Colonic mucosa (tissue), 4 donors: ENCODE measurements around the gene RBFOX2. TPM values are rescaled to one million over a fixed set of nuclear protein-coding genes. Genes with fewer than 3 reads are reported as not detected.

Experiments
- DNase-seq: peaks from one replicate; pipeline ENCODE4 v3.0.0-alpha.2; 2020
- H3K27ac ChIP-seq: fragments of 200-600 bp; one replicate; pipeline ENCODE4 v1.8.0; 2021
- H3K27me3 ChIP-seq: fragments of 200-600 bp; one replicate; pipeline ENCODE4 v1.8.0; 2021
- H3K36me3 ChIP-seq: fragments of 200-600 bp; one replicate; pipeline ENCODE4 v1.8.0; 2021
- H3K4me1 ChIP-seq: fragments of 200-600 bp; one replicate; pipeline ENCODE4 v1.8.0; 2021; ENCODE audit warnings: mild to moderate bottlenecking
- H3K4me3 ChIP-seq: fragments of 200-600 bp; one replicate; pipeline ENCODE4 v1.8.0; 2021
- H3K9ac ChIP-seq, 2 donors: one replicate each; pipeline ENCODE4 v1.7.0; 2013; ENCODE audit warnings: control low read depth in 2 of 2, low read depth in 2 of 2, low read length in 2 of 2
- H3K9me3 ChIP-seq: fragments of 200-600 bp; one replicate; pipeline ENCODE4 v1.8.0; 2021
- intact Hi-C: fragments of 100-400 bp; cut with DNase I; formaldehyde crosslinking; loops from one replicate; pipeline ENCODE4 v1.14.1; 2022
- total RNA-seq, 2 donors: library from RNA; stranded (reverse); fragmentation: NEBNext Ultra II Directional in 1 of 2; extraction: Animal tissue kit (Norgen Biotek cat#: 25700) in 1 of 2; gene quantifications; one replicate each; pipeline ENCODE4 v1.2.1, GENCODE V29; 2021
- TF ChIP-seq, protein P1 (sequence below): fragments of 200-600 bp; IDR thresholded peaks from one replicate; pipeline ENCODE4 v1.8.0; 2022; ENCODE audit warnings: antibody characterized with exemption, mild to moderate bottlenecking
- donor health status: healthy.
- donor health status: DM: no; HTN: no; CAD: no.
- donor health status: DM: no; HTN: no; CAD: no.

RBFOX2 gene
- total RNA-seq, 2 donors from 2014 or later: 44.4 to 60.2 TPM

DNA sequence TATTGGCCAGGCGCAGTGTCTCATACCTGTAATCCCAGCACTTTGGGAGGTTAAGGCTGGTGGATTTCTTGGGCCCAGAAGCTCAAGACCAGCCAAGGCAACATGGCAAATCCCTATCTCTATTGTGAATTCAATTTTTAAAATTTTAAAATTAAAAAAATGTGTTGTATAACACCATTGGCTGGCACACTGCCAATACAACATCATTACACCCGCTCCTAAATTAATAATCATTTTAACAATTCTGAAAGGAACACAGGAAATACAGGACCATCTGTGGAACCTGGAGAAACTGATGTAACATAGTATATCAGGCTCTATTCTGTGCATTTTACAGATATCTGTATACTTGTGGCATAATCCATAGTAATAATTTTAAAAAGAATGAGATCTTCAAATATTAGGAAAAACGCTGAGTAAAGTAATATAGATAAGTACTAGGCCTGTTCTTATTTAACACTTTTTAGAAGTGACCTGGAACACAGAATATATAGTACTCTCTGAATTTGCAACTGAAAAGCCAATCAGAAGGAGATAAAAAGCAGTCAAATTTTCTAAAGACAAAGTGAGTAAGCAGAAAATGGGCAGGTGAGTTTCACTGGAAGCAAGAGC is 186.6 kb downstream of the RBFOX2 start:
- H3K36me3 ChIP-seq: no peaks in the 10 kb centered on the region
- H3K27ac ChIP-seq: no peak overlapping the region
- TF ChIP-seq, protein P1, sequence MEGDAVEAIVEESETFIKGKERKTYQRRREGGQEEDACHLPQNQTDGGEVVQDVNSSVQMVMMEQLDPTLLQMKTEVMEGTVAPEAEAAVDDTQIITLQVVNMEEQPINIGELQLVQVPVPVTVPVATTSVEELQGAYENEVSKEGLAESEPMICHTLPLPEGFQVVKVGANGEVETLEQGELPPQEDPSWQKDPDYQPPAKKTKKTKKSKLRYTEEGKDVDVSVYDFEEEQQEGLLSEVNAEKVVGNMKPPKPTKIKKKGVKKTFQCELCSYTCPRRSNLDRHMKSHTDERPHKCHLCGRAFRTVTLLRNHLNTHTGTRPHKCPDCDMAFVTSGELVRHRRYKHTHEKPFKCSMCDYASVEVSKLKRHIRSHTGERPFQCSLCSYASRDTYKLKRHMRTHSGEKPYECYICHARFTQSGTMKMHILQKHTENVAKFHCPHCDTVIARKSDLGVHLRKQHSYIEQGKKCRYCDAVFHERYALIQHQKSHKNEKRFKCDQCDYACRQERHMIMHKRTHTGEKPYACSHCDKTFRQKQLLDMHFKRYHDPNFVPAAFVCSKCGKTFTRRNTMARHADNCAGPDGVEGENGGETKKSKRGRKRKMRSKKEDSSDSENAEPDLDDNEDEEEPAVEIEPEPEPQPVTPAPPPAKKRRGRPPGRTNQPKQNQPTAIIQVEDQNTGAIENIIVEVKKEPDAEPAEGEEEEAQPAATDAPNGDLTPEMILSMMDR: no peak
- no peaks in the 10 kb centered on the region for H3K9me3 ChIP-seq
- H3K27me3 ChIP-seq: no peaks in the 10 kb centered on the region
- intact Hi-C loops: no loop called here
- H3K9ac ChIP-seq: no peak overlapping the region
- H3K4me1 ChIP-seq: no peaks in the 10 kb centered on the region
- no peak overlapping the region for H3K4me3 ChIP-seq
- DNase-seq: no peak

DNA sequence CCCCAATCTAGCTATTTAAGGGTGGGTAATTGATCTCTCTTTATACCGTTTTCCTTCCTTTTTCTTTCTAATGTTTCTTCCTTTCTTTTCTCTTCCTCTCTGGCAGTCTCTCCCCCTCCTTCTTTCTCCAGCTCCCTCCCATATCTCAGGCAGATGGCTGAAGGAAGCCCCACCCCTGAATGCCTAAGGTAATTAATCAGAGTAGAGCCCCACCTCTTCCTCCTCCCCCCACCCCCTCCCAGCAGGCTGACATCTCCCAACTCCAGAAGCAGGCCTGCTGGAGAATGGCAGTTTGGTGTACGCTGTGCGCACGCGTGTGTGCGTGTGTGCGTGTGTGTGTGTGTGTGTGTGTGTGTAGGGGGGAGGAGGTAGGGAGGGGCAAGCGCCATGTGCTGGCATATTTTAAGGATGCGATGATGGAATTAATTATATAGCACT is 188.3 kb downstream of the RBFOX2 start:
- peak overlapping the region; percentile 52 for H3K27ac ChIP-seq
- peak overlapping the region; percentile 21 for H3K4me3 ChIP-seq
- TF ChIP-seq, protein P1: no peak
- H3K9ac ChIP-seq: peak overlapping the region; percentile 51 to 85
- no peaks in the 10 kb centered on the region for H3K36me3 ChIP-seq
- H3K27me3 ChIP-seq: no peaks in the 10 kb centered on the region
- intact Hi-C loops: no loop called here
- H3K9me3 ChIP-seq: no peaks in the 10 kb centered on the region
- H3K4me1 ChIP-seq: no peaks in the 10 kb centered on the region
- DNase-seq: peak; percentile 90

DNA sequence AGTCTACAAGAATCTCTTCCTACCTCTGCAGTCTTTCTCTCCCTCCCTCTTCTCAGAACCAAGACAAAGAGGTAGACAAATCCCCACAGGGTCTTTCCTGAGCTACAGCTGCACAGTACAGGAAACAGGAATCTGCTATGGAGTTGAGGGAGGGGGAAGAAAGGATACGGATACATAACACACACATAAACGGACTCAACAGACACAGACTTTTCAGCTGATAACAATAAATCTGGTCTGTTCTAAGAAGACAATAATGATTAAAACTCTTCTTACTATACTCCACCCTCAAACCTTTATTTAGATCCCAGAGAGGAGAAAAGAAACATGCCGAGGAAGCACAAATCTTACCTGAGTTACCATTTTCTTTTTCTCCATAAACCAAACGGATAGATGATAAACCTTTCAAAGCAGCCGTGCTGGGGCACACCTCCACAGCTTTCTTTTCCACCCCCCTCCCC is 188.8 kb downstream of the RBFOX2 start:
- Histone ChIP-seq H3K4me1 (no peaks in the 10 kb centered on the region), H3K4me3 (peak overlapping the region; percentile 21), H3K27ac (peak overlapping the region; percentile 52), H3K27me3 (no peaks in the 10 kb centered on the region), H3K9me3 (no peaks in the 10 kb centered on the region), H3K9ac (peak overlapping the region; percentile 51 to 85), H3K36me3 (no peaks in the 10 kb centered on the region)
- intact Hi-C loops: loop anchor here (5.0 to 10.0 kb wide), 2 partner anchors 72 to 205 kb away; no protein-coding TSS in a partner anchor
- DNase-seq: no peak
- TF ChIP-seq, protein P1: no peak

DNA sequence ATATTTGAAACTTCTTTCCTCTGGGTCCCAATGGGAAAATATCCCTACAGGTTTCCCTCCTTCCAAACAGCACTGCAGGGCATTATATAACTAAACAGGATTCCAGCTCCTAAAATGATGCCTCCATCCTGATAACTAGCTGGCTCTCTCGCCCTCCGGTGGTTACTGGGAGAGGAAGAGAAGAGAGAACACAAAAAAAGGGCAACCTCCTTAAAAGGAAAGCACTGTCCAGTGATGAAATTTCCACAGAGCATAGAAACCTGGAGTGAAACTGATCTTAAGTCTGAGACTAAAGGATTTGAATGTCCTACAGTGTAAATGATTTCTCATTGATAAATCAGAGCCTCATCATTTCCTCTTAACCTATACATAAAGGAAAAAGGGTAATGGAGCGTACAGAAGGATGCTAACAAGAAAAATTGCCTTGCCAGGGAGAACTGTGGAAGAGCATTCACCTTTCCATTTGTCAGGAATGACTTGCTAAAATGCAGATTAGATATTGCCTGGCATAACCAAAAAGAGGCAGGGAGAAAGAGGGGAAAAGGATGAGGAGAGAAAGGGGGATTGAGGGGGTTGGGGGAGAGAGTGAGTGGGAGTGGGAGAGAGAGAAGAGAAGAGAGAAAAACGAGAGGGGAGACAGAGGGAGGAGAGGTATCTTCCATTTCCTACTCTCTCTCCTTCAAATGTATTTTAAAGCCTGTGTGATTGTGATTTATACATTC is 189.6 kb downstream of the RBFOX2 start:
- no peaks in the 10 kb centered on the region for H3K36me3 ChIP-seq
- peak overlapping the region in 1 of 2 donors; percentile 85 for H3K9ac ChIP-seq
- DNase-seq: peak; percentile 64
- no peaks in the 10 kb centered on the region for H3K27me3 ChIP-seq
- intact Hi-C loops: loop anchor here (5.0 to 10.0 kb wide), 2 partner anchors 73 to 204 kb away; no protein-coding TSS in a partner anchor
- peak overlapping the region; percentile 52 for H3K27ac ChIP-seq
- TF ChIP-seq, protein P1: no peak
- H3K4me1 ChIP-seq: no peaks in the 10 kb centered on the region
- H3K9me3 ChIP-seq: no peaks in the 10 kb centered on the region
- peak overlapping the region; percentile 21 for H3K4me3 ChIP-seq

DNA sequence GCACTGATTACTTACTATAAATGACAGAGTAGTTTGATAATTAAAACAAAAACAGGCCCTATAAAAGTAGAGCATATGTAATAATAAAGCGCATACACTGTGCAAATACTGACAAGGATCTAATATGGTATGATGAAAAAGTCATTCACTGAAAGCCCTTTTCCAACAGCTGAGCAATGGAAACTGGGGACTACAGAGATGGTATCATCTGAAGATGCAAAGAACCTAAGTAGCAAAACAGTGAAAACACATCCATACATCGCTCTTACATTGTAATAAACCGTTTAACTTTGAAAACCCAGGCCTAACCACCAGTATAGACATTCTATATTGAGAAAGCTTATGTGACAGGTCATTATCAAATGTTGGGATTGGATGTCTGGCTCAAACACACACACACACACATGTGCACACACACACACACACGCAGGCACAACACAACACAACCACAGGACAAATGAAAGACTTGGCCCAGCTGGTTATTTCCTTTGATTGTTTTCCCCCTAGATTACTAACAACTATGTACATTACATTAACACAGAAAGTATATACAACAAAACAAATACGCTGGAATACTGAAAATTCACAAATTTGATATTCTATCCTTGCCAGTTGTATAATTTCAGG is 191.4 kb downstream of the RBFOX2 start:
- no peak overlapping the region for H3K4me3 ChIP-seq
- no peak overlapping the region for H3K27ac ChIP-seq
- H3K9me3 ChIP-seq: no peaks in the 10 kb centered on the region
- H3K36me3 ChIP-seq: no peaks in the 10 kb centered on the region
- H3K4me1 ChIP-seq: no peaks in the 10 kb centered on the region
- TF ChIP-seq, protein P1: no peak
- no peaks in the 10 kb centered on the region for H3K27me3 ChIP-seq
- intact Hi-C loops: loop anchor here (5.0 to 10.0 kb wide), 2 partner anchors 75 to 202 kb away; no protein-coding TSS in a partner anchor
- no peak for DNase-seq
- no peak overlapping the region for H3K9ac ChIP-seq
